C4-2B (cell line): ENCODE measurements around the gene MALRD1.

Source experiments
- H3K27ac ChIP-seq: fragments of 450-650 bp; 2 replicates; pipeline ENCODE4 v1.5.1; 2017
- CTCF ChIP-seq: fragments of 450-650 bp; conservative IDR thresholded peaks from 2 replicates; pipeline ENCODE4 v1.5.1; 2017; ENCODE audit warnings: mild to moderate bottlenecking
- ZFX ChIP-seq: fragments of 450-650 bp; IDR thresholded peaks from 2 replicates; pipeline ENCODE4 v1.6.1; 2017

MALRD1 gene

GRCh38 chr10:19468413-19468812 lies 419.8 kb downstream of the MALRD1 start:
- TF ChIP-seq CTCF (no peak), ZFX (no peak)
- H3K27ac ChIP-seq = no peak overlapping the region

GRCh38 chr10:19469521-19469920 lies 420.9 kb downstream of the MALRD1 start:
- H3K27ac ChIP-seq = no peak overlapping the region
- TF ChIP-seq CTCF (no peak), ZFX (no peak)

GRCh38 chr10:19479854-19480253 lies 431.3 kb downstream of the MALRD1 start:
- TF ChIP-seq ZFX (no peak), CTCF (no peak)
- no peak overlapping the region for H3K27ac ChIP-seq

- TF ChIP-seq CTCF = no peak
- no peak for TF ChIP-seq ZFX
Observed at GRCh38 chr10:19480353-19480752, 431.8 kb downstream of the MALRD1 start.

GRCh38 chr10:19483421-19483820 lies 434.8 kb downstream of the MALRD1 start:
- TF ChIP-seq ZFX = no peak
- TF ChIP-seq CTCF = no peak
- no peak overlapping the region for H3K27ac ChIP-seq

More at GRCh38 chr10:19480353-19480752, 431.8 kb downstream of the MALRD1 start:
- no peak overlapping the region for H3K27ac ChIP-seq

- TF ChIP-seq ZFX (no peak), CTCF (no peak)
- H3K27ac ChIP-seq = no peak overlapping the region
Observed at GRCh38 chr10:19488592-19489280, 440.1 kb downstream of the MALRD1 start.

- no peak for TF ChIP-seq CTCF
- TF ChIP-seq ZFX = no peak
- no peak overlapping the region for H3K27ac ChIP-seq
Observed at GRCh38 chr10:19491166-19491565, 442.6 kb downstream of the MALRD1 start.
